Effector memory CD4-positive, alpha-beta T cell (primary cell): ENCODE data around the gene ARL14EP.

Experiments
- DNase-seq, 3 donors: peaks; one replicate each; pipeline ENCODE4 v3.0.0-alpha.2; 2020
- H3K27ac ChIP-seq: 2 replicates; pipeline ENCODE4 v1.7.0; 2013; ENCODE audit warnings: mild to moderate bottlenecking, low read length, moderate library complexity; ENCODE audit not compliant: insufficient read depth, poor library complexity, severe bottlenecking
- H3K27me3 ChIP-seq: replicated peaks from 2 replicates; pipeline ENCODE4 v1.7.0; 2013; ENCODE audit warnings: mild to moderate bottlenecking, low read length; ENCODE audit not compliant: insufficient read depth, control insufficient read depth, poor library complexity, severe bottlenecking
- H3K36me3 ChIP-seq: 2 replicates; pipeline ENCODE4 v1.7.0; 2013; ENCODE audit warnings: mild to moderate bottlenecking, low read length, moderate library complexity; ENCODE audit not compliant: control insufficient read depth, insufficient read depth
- H3K4me1 ChIP-seq: 2 replicates; pipeline ENCODE4 v1.7.0; 2013; ENCODE audit warnings: low read length, mild to moderate bottlenecking; ENCODE audit not compliant: control insufficient read depth, insufficient read depth, poor library complexity, severe bottlenecking
- H3K4me3 ChIP-seq: 2 replicates; pipeline ENCODE4 v1.7.0; 2013; ENCODE audit warnings: low read length, low read depth, mild to moderate bottlenecking; ENCODE audit not compliant: insufficient read depth, poor library complexity, severe bottlenecking
- H3K9me3 ChIP-seq: 2 replicates; pipeline ENCODE4 v1.7.0; 2013; ENCODE audit warnings: mild to moderate bottlenecking, low read length, moderate library complexity; ENCODE audit not compliant: control insufficient read depth

Gene ARL14EP

GRCh38 chr11:30365793-30366517 is 43.1 kb downstream of the ARL14EP start:
- Histone ChIP-seq H3K27ac (no peak overlapping the region), H3K36me3 (no peaks in the 10 kb centered on the region)

GRCh38 chr11:30368394-30368793 is 45.5 kb downstream of the ARL14EP start:
- Histone ChIP-seq H3K27ac (no peak overlapping the region), H3K27me3 (no peaks in the 10 kb centered on the region), H3K4me3 (no peak overlapping the region), H3K36me3 (no peaks in the 10 kb centered on the region), H3K9me3 (no peaks in the 10 kb centered on the region), H3K4me1 (no peaks in the 10 kb centered on the region)
- no peak for DNase-seq

More at GRCh38 chr11:30365793-30366517, 43.1 kb downstream of the ARL14EP start:
- Histone ChIP-seq H3K27me3 (no peaks in the 10 kb centered on the region), H3K4me3 (no peak overlapping the region), H3K9me3 (no peaks in the 10 kb centered on the region), H3K4me1 (no peaks in the 10 kb centered on the region)
- no peak for DNase-seq

GRCh38 chr11:30370164-30370563 is 47.3 kb downstream of the ARL14EP start:
- Histone ChIP-seq H3K4me1 (no peaks in the 10 kb centered on the region), H3K36me3 (no peaks in the 10 kb centered on the region), H3K4me3 (no peak overlapping the region), H3K9me3 (no peaks in the 10 kb centered on the region), H3K27me3 (no peaks in the 10 kb centered on the region), H3K27ac (no peak overlapping the region)
- no peak for DNase-seq

- Histone ChIP-seq H3K4me1 (no peaks in the 10 kb centered on the region), H3K9me3 (no peaks in the 10 kb centered on the region), H3K4me3 (no peak overlapping the region), H3K36me3 (no peaks in the 10 kb centered on the region), H3K27me3 (no peaks in the 10 kb centered on the region), H3K27ac (no peak overlapping the region)
- no peak for DNase-seq
These were observed 54.4 kb downstream of the ARL14EP start for GRCh38 chr11:30377347-30377746.

GRCh38 chr11:30380846-30381245 is 57.9 kb downstream of the ARL14EP start:
- no peaks in the 10 kb centered on the region for H3K4me1 ChIP-seq
- H3K9me3 ChIP-seq: no peaks in the 10 kb centered on the region
- H3K27me3 ChIP-seq: no peaks in the 10 kb centered on the region
- no peak overlapping the region for H3K4me3 ChIP-seq
- H3K36me3 ChIP-seq: no peaks in the 10 kb centered on the region
- no peak overlapping the region for H3K27ac ChIP-seq
- DNase-seq: no peak

- no peaks in the 10 kb centered on the region for H3K27me3 ChIP-seq
- H3K27ac ChIP-seq: no peak overlapping the region
- H3K4me1 ChIP-seq: no peaks in the 10 kb centered on the region
- H3K36me3 ChIP-seq: no peaks in the 10 kb centered on the region
- no peak overlapping the region for H3K4me3 ChIP-seq
- no peaks in the 10 kb centered on the region for H3K9me3 ChIP-seq
- DNase-seq: no peak
These were observed 59.0 kb downstream of the ARL14EP start for GRCh38 chr11:30381879-30382278.
